IPS-18c (cell line): ENCODE data around the gene TMEM220.
"Not testable (repeated sequence)": the region's sequence is repeated elsewhere in the genome, so short reads cannot be mapped to it uniquely, and the experiment has no call there.

Source experiments
- H3K4me3 ChIP-seq: 2 replicates; pipeline ENCODE4 v1.7.0; 2013; ENCODE audit warnings: low read depth, mild to moderate bottlenecking, low read length, moderate library complexity; ENCODE audit not compliant: insufficient read depth
- H3K9me3 ChIP-seq: one replicate; pipeline ENCODE4 v1.6.1; 2013; ENCODE audit warnings: mild to moderate bottlenecking, low read length, moderate library complexity; ENCODE audit not compliant: control insufficient read depth, insufficient read depth

TMEM220 gene

DNA sequence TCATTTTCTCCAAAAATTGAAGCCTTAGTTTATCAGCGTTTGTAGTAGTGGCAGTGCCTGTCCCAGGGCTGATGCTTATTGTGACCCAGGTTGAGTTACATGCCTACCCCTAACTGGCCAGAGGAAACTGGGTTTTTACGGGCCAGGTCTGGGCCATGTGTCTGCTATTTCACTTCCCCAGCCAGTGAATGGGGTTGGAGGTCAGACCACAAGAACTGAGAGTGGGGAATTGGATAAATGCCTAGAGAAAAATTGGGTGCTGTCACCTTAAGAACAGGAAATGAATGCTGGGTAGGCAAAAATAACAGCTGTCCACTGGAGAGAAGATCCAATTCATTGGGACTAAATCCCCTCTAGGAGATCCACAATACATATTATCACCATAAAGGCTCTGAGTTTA is 27.2 kb downstream of the TMEM220 start:
- Histone ChIP-seq H3K4me3 (no peak overlapping the region), H3K9me3 (no peaks in the 10 kb centered on the region)

DNA sequence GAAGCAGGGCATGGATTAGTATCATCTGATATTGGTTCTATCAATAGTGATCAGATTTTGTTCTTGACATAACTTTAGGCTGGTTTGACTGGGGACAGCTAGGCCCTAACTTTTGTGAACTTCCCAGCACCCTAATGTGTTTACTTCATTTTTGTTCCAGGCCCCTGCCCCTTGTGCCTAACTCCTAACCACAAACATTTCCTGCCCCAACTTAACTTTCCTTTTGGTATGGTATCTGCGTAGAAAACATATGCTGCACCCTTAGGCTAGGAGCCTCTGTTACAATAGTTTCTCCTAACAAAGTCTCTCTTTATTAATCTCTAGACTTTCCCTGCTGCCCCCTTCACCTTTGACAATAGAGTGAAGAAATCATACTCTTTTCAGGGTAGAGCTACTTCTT is 30.0 kb downstream of the TMEM220 start:
- Histone ChIP-seq H3K4me3 (no peak overlapping the region), H3K9me3 (no peaks in the 10 kb centered on the region)

- H3K4me3 ChIP-seq = peak overlapping the region; percentile 80
- no peaks in the 10 kb centered on the region for H3K9me3 ChIP-seq
These were observed 31.6 kb downstream of the TMEM220 start for GRCh38 chr17:10698096-10698818.

- Histone ChIP-seq H3K4me3 (peak within 1 kb of the TSS; percentile 80), H3K9me3 (no peaks in the 10 kb centered on the region)
These were observed 32.4 kb downstream of the TMEM220 start, which contains the start of the genes ADPRM and SCO1 for GRCh38 chr17:10697092-10698081. Gene ADPRM (plus strand): TSS chr17:10697594. CDS start chr17:10704927, 7,333 bp downstream. Gene SCO1 (minus strand): TSS chr17:10697533. CDS start chr17:10697507, 26 bp downstream.

GRCh38 chr17:10695875-10696407 is 33.9 kb downstream of the TMEM220 start:
- not testable (repeated sequence) for H3K9me3 ChIP-seq
- H3K4me3 ChIP-seq = peak overlapping the region; percentile 80; the same call in 1 of the 2 replicates

DNA sequence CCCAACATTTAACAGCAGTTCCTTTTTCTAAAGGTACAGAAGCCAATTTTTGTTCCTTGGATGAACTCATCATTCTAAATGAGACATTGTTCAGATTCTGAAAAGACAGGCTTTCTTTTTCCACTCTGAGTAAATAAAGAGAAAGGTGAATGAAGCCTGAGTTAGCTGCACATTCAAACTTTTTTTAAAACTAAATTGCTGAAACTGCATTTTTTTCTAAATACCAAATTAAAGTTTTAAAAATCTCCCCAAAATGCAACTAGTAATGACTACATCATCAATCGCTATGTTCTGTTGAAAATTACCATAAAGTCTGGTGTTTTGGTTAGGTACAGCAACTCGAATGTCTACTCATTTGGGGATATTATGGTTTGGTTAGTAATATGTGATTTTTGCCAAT is 42.3 kb downstream of the TMEM220 start:
- H3K4me3 ChIP-seq = no peak overlapping the region
- H3K9me3 ChIP-seq = no peaks in the 10 kb centered on the region

- Histone ChIP-seq H3K9me3 (no peaks in the 10 kb centered on the region), H3K4me3 (no peak overlapping the region)
These were observed 46.0 kb downstream of the TMEM220 start for GRCh38 chr17:10683853-10684252.

DNA sequence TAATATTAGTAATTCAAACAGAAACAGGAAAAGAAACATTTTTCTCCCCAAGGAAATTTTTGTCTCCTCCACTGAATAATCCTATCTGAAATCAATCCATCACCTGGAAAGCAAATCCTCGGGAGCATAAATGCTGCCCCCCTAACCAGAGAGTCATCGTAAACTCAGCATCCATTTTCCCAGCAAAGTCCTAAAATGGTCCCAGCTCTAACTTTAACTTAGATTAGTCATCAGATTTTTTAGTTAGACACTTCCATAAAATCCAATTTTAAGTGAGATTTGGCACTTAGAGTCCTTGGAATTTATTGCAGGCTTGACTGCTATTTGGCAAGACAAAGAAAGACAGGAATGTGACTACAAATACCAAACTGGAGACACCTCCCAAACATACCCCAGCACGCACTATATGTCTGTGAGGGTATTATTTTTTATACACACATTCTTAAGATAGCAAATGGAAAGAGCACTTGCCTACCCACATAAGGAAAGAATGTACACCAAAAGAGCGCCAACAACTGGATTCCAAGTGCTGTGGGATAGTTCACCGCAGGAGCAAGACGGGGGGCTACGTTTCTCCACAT is 47.9 kb downstream of the TMEM220 start:
- Histone ChIP-seq H3K4me3 (no peak overlapping the region), H3K9me3 (no peaks in the 10 kb centered on the region)

- Histone ChIP-seq H3K4me3 (no peak overlapping the region), H3K9me3 (no peaks in the 10 kb centered on the region)
These were observed 55.1 kb downstream of the TMEM220 start for GRCh38 chr17:10674704-10675103.

DNA sequence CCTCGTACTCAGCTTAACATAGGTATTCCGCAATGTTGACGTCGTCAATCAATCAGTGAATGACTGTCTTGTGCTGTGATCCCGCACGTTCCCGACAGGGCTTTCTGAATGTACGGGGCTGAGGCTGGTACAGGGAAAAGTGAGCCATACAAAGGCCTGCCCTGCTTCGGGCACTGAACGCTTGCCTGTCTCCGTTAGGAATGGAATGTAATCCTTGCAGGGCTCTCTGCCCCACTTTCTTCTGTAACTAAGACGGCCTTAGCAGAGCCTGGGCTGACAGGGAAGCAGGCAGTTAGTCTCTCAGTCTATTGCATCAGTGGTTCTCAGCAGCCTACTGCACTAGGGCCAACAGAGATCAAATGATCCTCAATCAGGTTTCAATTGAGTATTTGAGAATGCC is 56.5 kb downstream of the TMEM220 start:
- Histone ChIP-seq H3K9me3 (no peaks in the 10 kb centered on the region), H3K4me3 (no peak overlapping the region)

GRCh38 chr17:10668775-10669174 is 61.0 kb downstream of the TMEM220 start:
- Histone ChIP-seq H3K4me3 (no peak overlapping the region), H3K9me3 (no peaks in the 10 kb centered on the region)

DNA sequence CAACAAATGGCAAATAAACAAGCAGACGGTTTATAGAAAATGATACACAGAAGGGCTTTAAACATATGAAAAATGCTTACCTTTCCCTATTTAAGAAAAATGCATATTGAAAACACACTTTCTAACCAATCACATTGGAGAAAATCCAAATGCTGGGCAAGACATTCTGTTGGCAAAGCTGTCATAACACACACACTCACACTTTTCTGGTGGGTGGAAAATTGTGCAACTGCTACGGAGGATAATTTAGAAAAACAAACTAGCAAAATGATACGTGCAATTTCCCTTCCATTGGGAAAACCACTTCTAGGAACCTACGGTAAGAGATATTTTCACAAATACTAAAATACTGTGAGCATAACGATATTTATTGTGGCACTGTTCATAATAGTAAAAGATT is 62.9 kb downstream of the TMEM220 start:
- H3K9me3 ChIP-seq = no peaks in the 10 kb centered on the region
- no peak overlapping the region for H3K4me3 ChIP-seq

- no peaks in the 10 kb centered on the region for H3K9me3 ChIP-seq
- H3K4me3 ChIP-seq = no peak overlapping the region
These were observed 65.3 kb downstream of the TMEM220 start for GRCh38 chr17:10664571-10664970.
